ENCODE results near the gene SIT1. TPM values are rescaled to one million over a fixed set of nuclear protein-coding genes. Genes with fewer than 3 reads are reported as not detected.

SIT1 gene
- total RNA-seq, 2 experiments from 2014 or later = 174 to 195 TPM

- DNase-seq (no peak), ATAC-seq (ENCODE audit: low read depth) (no peak)
- H3K9me3 Mint-ChIP-seq = no peaks in the 10 kb centered on the region
- H3K4me3 Mint-ChIP-seq = no peak overlapping the region
- H3K4me1 Mint-ChIP-seq = peaks cover 8% of the 10 kb centered on the region
- H3K27ac Mint-ChIP-seq = no peak overlapping the region
- POLR2A ChIA-PET = interaction anchor here (1.4 kb wide), 1 partner anchor 52 kb away, joined by 4 read pairs; the partner anchor contains the start of genes CREB3 and TLN1
- H3K27me3 Mint-ChIP-seq = peaks cover 12% of the 10 kb centered on the region
- no peaks in the 10 kb centered on the region for H3K36me3 Mint-ChIP-seq
These were observed 29.1 kb upstream of the SIT1 start for GRCh38 chr9:35679766-35680330.

- Mint-ChIP-seq H3K27me3 (peaks cover 20% of the 10 kb centered on the region), H3K36me3 (no peaks in the 10 kb centered on the region), H3K9me3 (no peaks in the 10 kb centered on the region), H3K27ac (no peak overlapping the region), H3K4me3 (no peak overlapping the region), H3K4me1 (peaks cover 12% of the 10 kb centered on the region)
- no peak for ATAC-seq (ENCODE audit: low read depth)
- DNase-seq = no peak
- POLR2A ChIA-PET = interaction anchor here (1.4 kb wide), 1 partner anchor 53 kb away, joined by 4 read pairs; the partner anchor contains the start of genes CREB3 and TLN1
These were observed 28.4 kb upstream of the SIT1 start for GRCh38 chr9:35679091-35679490.

GRCh38 chr9:35675732-35676392 is 25.1 kb upstream of the SIT1 start:
- no peak overlapping the region for H3K27ac Mint-ChIP-seq
- H3K36me3 Mint-ChIP-seq = no peaks in the 10 kb centered on the region
- POLR2A ChIA-PET = interaction anchor here (0.7 to 2.6 kb wide), 9 partner anchors 11 to 72 kb away, joined by 3 to 18 read pairs (median 3); partner anchors contain the start of genes ARHGEF39, CCDC107, RMRP and TPM2
- DNase-seq (peak; percentile 64), ATAC-seq (ENCODE audit: low read depth) (peak; percentile 73)
- H3K27me3 Mint-ChIP-seq = peaks cover 30% of the 10 kb centered on the region
- peaks cover 10% of the 10 kb centered on the region for H3K4me1 Mint-ChIP-seq
- H3K9me3 Mint-ChIP-seq = no peaks in the 10 kb centered on the region
- H3K4me3 Mint-ChIP-seq = peak overlapping the region; percentile 76

- no peaks in the 10 kb centered on the region for H3K36me3 Mint-ChIP-seq
- H3K27ac Mint-ChIP-seq = peak overlapping the region; percentile 25
- no peaks in the 10 kb centered on the region for H3K9me3 Mint-ChIP-seq
- POLR2A ChIA-PET = interaction anchor here (0.7 to 2.6 kb wide), 10 partner anchors 10 to 71 kb away, joined by 3 to 18 read pairs (median 4); partner anchors contain the start of genes ARHGEF39, CCDC107, RMRP and TPM2
- no peak for DNase-seq
- no peak for ATAC-seq (ENCODE audit: low read depth)
- peaks cover 10% of the 10 kb centered on the region for H3K4me1 Mint-ChIP-seq
- peak overlapping the region; percentile 76 for H3K4me3 Mint-ChIP-seq
- peaks cover 30% of the 10 kb centered on the region for H3K27me3 Mint-ChIP-seq
These were observed 24.5 kb upstream of the SIT1 start for GRCh38 chr9:35675204-35675603.

GRCh38 chr9:35674025-35674361 is 23.3 kb upstream of the SIT1 start:
- Mint-ChIP-seq H3K36me3 (no peaks in the 10 kb centered on the region), H3K4me1 (peaks cover 10% of the 10 kb centered on the region), H3K27ac (no peak overlapping the region), H3K9me3 (peaks cover 1% of the 10 kb centered on the region), H3K27me3 (peaks cover 30% of the 10 kb centered on the region), H3K4me3 (no peak overlapping the region)
- no peak for ATAC-seq (ENCODE audit: low read depth)
- no peak for DNase-seq
- POLR2A ChIA-PET = interaction anchor here (1.1 kb wide), 1 partner anchor 9 kb away, joined by 3 read pairs; the partner anchor contains the start of gene ARHGEF39

- DNase-seq (no peak), ATAC-seq (ENCODE audit: low read depth) (no peak)
- peak within 1 kb of the TSS; percentile 53 for H3K4me3 Mint-ChIP-seq
- peaks cover 10% of the 10 kb centered on the region for H3K4me1 Mint-ChIP-seq
- peaks cover 1% of the 10 kb centered on the region for H3K9me3 Mint-ChIP-seq
- POLR2A ChIA-PET = interaction anchor here (1.1 kb wide), 1 partner anchor 9 kb away, joined by 3 read pairs; the partner anchor contains the start of gene ARHGEF39
- H3K27ac Mint-ChIP-seq = peak within 1 kb of the TSS; percentile 62
- peaks cover 30% of the 10 kb centered on the region for H3K27me3 Mint-ChIP-seq
- no peaks in the 10 kb centered on the region for H3K36me3 Mint-ChIP-seq
These were observed 22.6 kb upstream of the SIT1 start, which contains the start of gene CA9 for GRCh38 chr9:35673132-35674024. CA9 (plus strand) TSS chr9:35673928; CDS start chr9:35673960, 32 bp downstream.

GRCh38 chr9:35669331-35670145 is 18.8 kb upstream of the SIT1 start:
- H3K9me3 Mint-ChIP-seq = peaks cover 5% of the 10 kb centered on the region
- DNase-seq (no peak), ATAC-seq (ENCODE audit: low read depth) (no peak)
- peaks cover 2% of the 10 kb centered on the region for H3K36me3 Mint-ChIP-seq
- POLR2A ChIA-PET = interaction anchor here (0.8 kb wide), 1 partner anchor 23 kb away, joined by 3 read pairs; no protein-coding TSS in a partner anchor
- H3K27ac Mint-ChIP-seq = no peak overlapping the region
- H3K4me1 Mint-ChIP-seq = peaks cover 11% of the 10 kb centered on the region
- H3K27me3 Mint-ChIP-seq = peaks cover 15% of the 10 kb centered on the region
- no peak overlapping the region for H3K4me3 Mint-ChIP-seq

GRCh38 chr9:35667939-35668338 is 17.2 kb upstream of the SIT1 start:
- peaks cover 5% of the 10 kb centered on the region for H3K27me3 Mint-ChIP-seq
- no peak overlapping the region for H3K4me3 Mint-ChIP-seq
- DNase-seq = no peak
- POLR2A ChIA-PET = no interaction called here
- H3K4me1 Mint-ChIP-seq = peaks cover 24% of the 10 kb centered on the region
- no peak for ATAC-seq (ENCODE audit: low read depth)
- peaks cover 5% of the 10 kb centered on the region for H3K9me3 Mint-ChIP-seq
- H3K36me3 Mint-ChIP-seq = peaks cover 3% of the 10 kb centered on the region
- H3K27ac Mint-ChIP-seq = no peak overlapping the region

GRCh38 chr9:35666549-35666948 is 15.8 kb upstream of the SIT1 start:
- peak overlapping the region; percentile 57 for H3K27ac Mint-ChIP-seq
- H3K36me3 Mint-ChIP-seq = peaks cover 13% of the 10 kb centered on the region
- H3K4me1 Mint-ChIP-seq = peaks cover 38% of the 10 kb centered on the region
- H3K9me3 Mint-ChIP-seq = peaks cover 5% of the 10 kb centered on the region
- no peaks in the 10 kb centered on the region for H3K27me3 Mint-ChIP-seq
- H3K4me3 Mint-ChIP-seq = peak overlapping the region; percentile 91
- ATAC-seq (ENCODE audit: low read depth) (no peak), DNase-seq (no peak)
- POLR2A ChIA-PET = interaction anchor here (3.5 kb wide), 1 partner anchor 9 kb away, joined by 18 read pairs; no protein-coding TSS in a partner anchor

- H3K27ac Mint-ChIP-seq = peak overlapping the region; percentile 57
- ATAC-seq (ENCODE audit: low read depth) (no peak), DNase-seq (no peak)
- peaks cover 5% of the 10 kb centered on the region for H3K9me3 Mint-ChIP-seq
- peaks cover 14% of the 10 kb centered on the region for H3K36me3 Mint-ChIP-seq
- peaks cover 41% of the 10 kb centered on the region for H3K4me1 Mint-ChIP-seq
- no peaks in the 10 kb centered on the region for H3K27me3 Mint-ChIP-seq
- POLR2A ChIA-PET = interaction anchor here (0.6 to 10.6 kb wide), 12 partner anchors 10 to 555 kb away, joined by 3 to 214 read pairs (median 8); partner anchors contain the start of genes CREB3, GBA2, RGP1 and SIT1
- peak overlapping the region; percentile 91 for H3K4me3 Mint-ChIP-seq
These were observed 15.3 kb upstream of the SIT1 start for GRCh38 chr9:35666045-35666444.

GRCh38 chr9:35665471-35665818 is 14.7 kb upstream of the SIT1 start:
- POLR2A ChIA-PET = interaction anchor here (0.6 to 10.6 kb wide), 18 partner anchors 10 to 554 kb away, joined by 3 to 214 read pairs (median 5); partner anchors contain the start of genes CREB3, GBA2, RGP1 and SIT1
- H3K36me3 Mint-ChIP-seq = peaks cover 19% of the 10 kb centered on the region
- DNase-seq = no peak
- ATAC-seq (ENCODE audit: low read depth) = no peak
- no peaks in the 10 kb centered on the region for H3K27me3 Mint-ChIP-seq
- H3K4me1 Mint-ChIP-seq = peaks cover 46% of the 10 kb centered on the region
- H3K9me3 Mint-ChIP-seq = peaks cover 5% of the 10 kb centered on the region
- H3K4me3 Mint-ChIP-seq = peak overlapping the region; percentile 91
- H3K27ac Mint-ChIP-seq = peak overlapping the region; percentile 87

Measured in activated naive CD8-positive, alpha-beta T cell treated with anti-CD3 and anti-CD28 coated beads, Interleukin-2, amount 10 ng/mL, durations not matched to agents 7 days and 5 days (primary cell).